GM23338 (cell line): Measurements from ENCODE around the gene CCDC92. TPM values are rescaled to one million over a fixed set of nuclear protein-coding genes. Genes with fewer than 3 reads are reported as not detected.
A peak's percentile ranks its signal among the peaks of the same experiment; 100 is the strongest.

Experiments used
- ATAC-seq: fragments of 200-7000 bp; cut with Tn5 transposase; 3 replicates; pipeline ENCODE4 v1.9.1; 2020
- DNase-seq: peaks from one replicate; pipeline ENCODE4 v3.0.0-alpha.2; 2015; ENCODE audit warnings: low spot score
- H2AFZ ChIP-seq: fragments of 200-600 bp; sonication (generic); 2 replicates; pipeline ENCODE4 v1.8.0; 2016; ENCODE audit warnings: antibody characterized with exemption, mild to moderate bottlenecking, moderate library complexity
- H3F3A ChIP-seq: fragments of 200-600 bp; sonication (generic); replicated peaks from 2 replicates; pipeline ENCODE4 v1.8.0; 2017; ENCODE audit warnings: antibody characterized with exemption, mixed run types, low read depth
- H3K27ac ChIP-seq: fragments of 200-600 bp; sonication (generic); 2 replicates; pipeline ENCODE4 v1.6.1; 2016; ENCODE audit warnings: low read depth
- H3K27me3 ChIP-seq: fragments of 200-600 bp; sonication (generic); 2 replicates; pipeline ENCODE4 v1.8.0; 2016; ENCODE audit warnings: mild to moderate bottlenecking, mixed run types, moderate library complexity; ENCODE audit not compliant: insufficient read depth
- H3K36me3 ChIP-seq: fragments of 200-600 bp; sonication (generic); 2 replicates; pipeline ENCODE4 v1.8.0; 2016; ENCODE audit warnings: mild to moderate bottlenecking; ENCODE audit not compliant: insufficient read depth
- H3K4me1 ChIP-seq: fragments of 200-600 bp; sonication (generic); 2 replicates; pipeline ENCODE4 v1.8.0; 2016; ENCODE audit warnings: mild to moderate bottlenecking, moderate library complexity; ENCODE audit not compliant: insufficient read depth
- H3K4me2 ChIP-seq: fragments of 200-600 bp; sonication (generic); 2 replicates; pipeline ENCODE4 v1.7.1; 2017; ENCODE audit warnings: mixed run types
- H3K4me3 ChIP-seq: fragments of 200-600 bp; sonication (generic); 2 replicates; pipeline ENCODE4 v1.6.1; 2016; ENCODE audit warnings: mixed run types
- H3K79me2 ChIP-seq: fragments of 200-600 bp; sonication (generic); replicated peaks from 2 replicates; pipeline ENCODE4 v1.8.0; 2017; ENCODE audit warnings: mild to moderate bottlenecking; ENCODE audit not compliant: insufficient read depth
- H3K9me2 ChIP-seq: fragments of 200-600 bp; sonication (generic); 2 replicates; pipeline ENCODE4 v1.8.0; 2017; ENCODE audit not compliant: insufficient read depth
- H4K20me1 ChIP-seq: fragments of 200-600 bp; sonication (generic); replicated peaks from 2 replicates; pipeline ENCODE4 v1.8.0; 2017; ENCODE audit warnings: mild to moderate bottlenecking; ENCODE audit not compliant: insufficient read depth
- H3K27ac Mint-ChIP-seq: 2 replicates; pipeline ENCODE4 v1.8.0; 2020; ENCODE audit warnings: inconsistent platforms, mild to moderate bottlenecking, moderate library complexity, mixed read lengths
- H3K27me3 Mint-ChIP-seq: 3 replicates; pipeline ENCODE4 v1.8.0; 2022; ENCODE audit warnings: low read depth, mild to moderate bottlenecking, moderate library complexity, mixed read lengths, inconsistent platforms; ENCODE audit not compliant: insufficient read depth, poor library complexity
- H3K36me3 Mint-ChIP-seq: 3 replicates; pipeline ENCODE4 v1.8.0; 2021; ENCODE audit warnings: low read depth, mild to moderate bottlenecking, inconsistent platforms, moderate library complexity, mixed read lengths
- H3K4me1 Mint-ChIP-seq: 3 replicates; pipeline ENCODE4 v1.8.0; 2020; ENCODE audit warnings: mild to moderate bottlenecking, inconsistent platforms, mixed read lengths
- H3K4me3 Mint-ChIP-seq: 3 replicates; pipeline ENCODE4 v1.8.0; 2021; ENCODE audit warnings: moderate library complexity, mild to moderate bottlenecking, inconsistent platforms, mixed read lengths
- H3K9me3 Mint-ChIP-seq: 3 replicates; pipeline ENCODE4 v1.8.0; 2020; ENCODE audit warnings: moderate library complexity, mild to moderate bottlenecking, inconsistent platforms, mixed read lengths
- CREB1 ChIP-seq: fragments of 250-450 bp; sonication (Bioruptor Pico); IDR thresholded peaks from 2 replicates; pipeline ENCODE4 v1.5.0; 2020; ENCODE audit warnings: low read depth, mild to moderate bottlenecking, moderate library complexity
- CTCF ChIP-seq, 2 experiments: fragments of 200-600 bp in 1 of 2; sonication (generic) in 1 of 2; conservative IDR thresholded peaks; 2 replicates each; pipeline versions ENCODE4 v1.5.1 to v1.6.1; 2016 to 2017; ENCODE audit warnings: antibody characterized with exemption in 2 of 2, low read depth in 2 of 2, mild to moderate bottlenecking in 2 of 2, moderate library complexity in 1 of 2
- ETS1 ChIP-seq: IDR thresholded peaks from 2 replicates; pipeline ENCODE4 v1.6.1; 2016; ENCODE audit warnings: antibody characterized with exemption
- EZH2 ChIP-seq: fragments of 200-600 bp; sonication (generic); IDR thresholded peaks from one replicate; pipeline ENCODE4 v1.8.0; 2017; ENCODE audit warnings: antibody characterized with exemption, mild to moderate bottlenecking, low read depth; ENCODE audit not compliant: unreplicated experiment
- EZH2phosphoT487 ChIP-seq: fragments of 200-600 bp; sonication (generic); IDR thresholded peaks from one replicate; pipeline ENCODE4 v1.8.1; 2018; ENCODE audit warnings: antibody characterized with exemption; ENCODE audit not compliant: unreplicated experiment
- JUNB ChIP-seq: IDR thresholded peaks from one replicate; pipeline ENCODE4 v1.6.1; 2016; ENCODE audit warnings: antibody characterized with exemption; ENCODE audit not compliant: unreplicated experiment
- NANOG ChIP-seq: IDR thresholded peaks from 2 replicates; pipeline ENCODE4 v1.6.1; 2016; ENCODE audit warnings: antibody characterized with exemption, borderline replicate concordance
- POLR2AphosphoS5 ChIP-seq: IDR thresholded peaks from 2 replicates; pipeline ENCODE4 v1.6.1; 2016; ENCODE audit warnings: antibody characterized with exemption, low read depth
- REST ChIP-seq: IDR thresholded peaks from one replicate; pipeline ENCODE4 v1.6.1; 2018; ENCODE audit warnings: antibody characterized with exemption; ENCODE audit not compliant: unreplicated experiment
- STAT1 ChIP-seq: IDR thresholded peaks from one replicate; pipeline ENCODE4 v1.6.1; 2016; ENCODE audit warnings: antibody characterized with exemption; ENCODE audit not compliant: unreplicated experiment
- ZNF114 ChIP-seq: fragments of 250-450 bp; sonication (Bioruptor Pico); IDR thresholded peaks from 2 replicates; pipeline ENCODE4 v1.5.0; 2020; ENCODE audit warnings: mild to moderate bottlenecking, moderate library complexity
- ZNF331 ChIP-seq: fragments of 250-450 bp; sonication (Bioruptor Pico); IDR thresholded peaks from 2 replicates; pipeline ENCODE4 v1.5.0; 2020; ENCODE audit warnings: low read depth, mild to moderate bottlenecking, moderate library complexity
- ZNF462 ChIP-seq: fragments of 250-450 bp; sonication (Bioruptor Pico); IDR thresholded peaks from 2 replicates; pipeline ENCODE4 v1.5.0; 2020; ENCODE audit warnings: mild to moderate bottlenecking, moderate library complexity
- polyA plus RNA-seq: library from polyadenylated mRNA; unstranded; fragments of >200 nt; fragmentation: Nextera tagmentation; extraction: Ambion mirVana; gene quantifications from 2 replicates; pipeline ENCODE4 v1.2.1, GENCODE V29; 2016
- total RNA-seq: library from RNA; depleted of rRNA; stranded (reverse); fragments of >200 nt; shearing (Covaris generic); gene quantifications from 2 replicates; pipeline ENCODE4 v1.2.3, GENCODE V29; 2014

Gene CCDC92
- total and polyA plus RNA-seq, 2 experiments from 2014 or later: 0.08 to 0.31 TPM

- DNase-seq: no peak
- TF ChIP-seq EZH2phosphoT487 (no peak), ZNF462 (CRISPR knock-in tag) (no peak), STAT1 (no peak), ZNF114 (CRISPR knock-in tag) (no peak), CREB1 (CRISPR knock-in tag) (no peak), POLR2AphosphoS5 (no peak), ZNF331 (CRISPR knock-in tag) (no peak), JUNB (no peak), EZH2 (no peak), NANOG (no peak), CTCF (conservative IDR thresholded peaks at IDR 0.05; ENCODE audit: low read depth in 2 of 2) (no peak), REST (no peak), ETS1 (no peak)
- H3K27me3 ChIP-seq: no peaks in the 10 kb centered on the region
- no peaks in the 10 kb centered on the region; the same call in 1 of the 2 replicates for H3K36me3 ChIP-seq
- H3K27ac ChIP-seq: no peak overlapping the region
- ATAC-seq: peak; percentile 34; the same call in 1 of the 3 replicates
- Mint-ChIP-seq H3K36me3 (peaks cover 14% of the 10 kb centered on the region; the same call in 2 of the 3 replicates), H3K4me3 (no peak overlapping the region), H3K27me3 (peaks cover 3% of the 10 kb centered on the region), H3K27ac (no peak overlapping the region), H3K4me1 (peaks cover 20% of the 10 kb centered on the region), H3K9me3 (no peaks in the 10 kb centered on the region)
- no peaks in the 10 kb centered on the region for H3K79me2 ChIP-seq
- no peak overlapping the region for H2AFZ ChIP-seq
- H3K4me2 ChIP-seq: no peak overlapping the region
- no peaks in the 10 kb centered on the region; the same call in 1 of the 2 replicates for H3K4me1 ChIP-seq
- H3K9me2 ChIP-seq: no peaks in the 10 kb centered on the region
- no peak overlapping the region for H3K4me3 ChIP-seq
- H3F3A ChIP-seq: no peaks in the 10 kb centered on the region
- peaks cover 8% of the 10 kb centered on the region; the same call in 1 of the 2 replicates for H4K20me1 ChIP-seq
These were observed 34.4 kb upstream of the CCDC92 start for GRCh38 chr12:124006846-124007713.
